A375 (cell line): Measurements from ENCODE around the gene BAK1. TPM values are rescaled to one million over a fixed set of nuclear protein-coding genes. Genes with fewer than 3 reads are reported as not detected.

ENCODE experiments used
- small RNA-seq: library from RNA; depleted of rRNA; stranded (forward); fragments of <200 nt; gene quantifications from one replicate; pipeline ENCODE3, GENCODE V24; 2014
- total RNA-seq: library from RNA; depleted of rRNA; stranded (reverse); fragments of >200 nt; shearing (Covaris generic); gene quantifications from 2 replicates; pipeline ENCODE4 v1.2.3, GENCODE V29; 2014; rRNA removed

BAK1 gene
- total RNA-seq: 9.9 and 10.7 TPM in 2 replicates

GRCh38 chr6:33579828-33580714 is at the start of gene BAK1:
BAK1 (minus strand) TSS chr6:33580276; CDS start chr6:33577604, 2,672 bp downstream.

GRCh38 chr6:33620856-33621710 is 41.0 kb upstream of the BAK1 start, which contains the start of gene ITPR3:
ITPR3 (plus strand) TSS chr6:33621322; CDS start chr6:33621603, 281 bp downstream.

Small RNA genes lying within 50 kb of the gene (small RNA-seq; reads per million reads assigned to genes)
- not detected for gene RF00017

Other genes with a start within 250 kb of the BAK1 start
- gene KIFC1, start 188.5 kb downstream of the BAK1 start, total RNA-seq: 34.4 and 37.4 TPM in 2 replicates
- 19.8 and 23.8 TPM in 2 replicates for gene PHF1, start 169.3 kb downstream of the BAK1 start, total RNA-seq
- gene CUTA, start 162.2 kb downstream of the BAK1 start, total RNA-seq: 124 and 136 TPM in 2 replicates
- 3.6 and 4.1 TPM in 2 replicates for gene SYNGAP1, start 160.2 kb downstream of the BAK1 start, total RNA-seq
- gene ZBTB9, start 125.7 kb downstream of the BAK1 start, total RNA-seq: 3.9 and 7.3 TPM in 2 replicates
- 35.4 and 35.8 TPM in 2 replicates for gene ITPR3, start 41.0 kb upstream of the BAK1 start, total RNA-seq
- 41.8 and 49.2 TPM in 2 replicates for gene UQCC2, start 131.4 kb upstream of the BAK1 start, total RNA-seq
- not detected in 2 replicates for gene IP6K3, start 166.6 kb upstream of the BAK1 start, total RNA-seq
- 47.4 and 55.1 TPM in 2 replicates for gene LEMD2, start 208.9 kb upstream of the BAK1 start, total RNA-seq
- not detected in 2 replicates for gene MLN, start 223.7 kb upstream of the BAK1 start, total RNA-seq